Sigmoid colon (tissue), 7 donors: ENCODE results near the gene ASS1. TPM values are rescaled to one million over a fixed set of nuclear protein-coding genes. Genes with fewer than 3 reads are reported as not detected.

Source experiments
- DNase-seq: peaks from one replicate; pipeline ENCODE4 v3.0.0-alpha.2; 2019
- H3K27ac ChIP-seq, 4 donors: fragments of 200-600 bp; sonication (generic); one replicate each; pipeline ENCODE4 v1.5.1; 2016 to 2019; ENCODE audit warnings: mild to moderate bottlenecking in 1 of 4
- H3K27me3 ChIP-seq, 3 donors: fragments of 200-600 bp; sonication (generic); one replicate each; pipeline ENCODE4 v1.5.1; 2019; ENCODE audit warnings: mild to moderate bottlenecking in 1 of 3
- H3K36me3 ChIP-seq, 4 donors: fragments of 200-600 bp; sonication (generic); one replicate each; pipeline ENCODE4 v1.5.1; 2016 to 2019
- H3K4me1 ChIP-seq, 4 donors: fragments of 200-600 bp; sonication (generic); one replicate each; pipeline ENCODE4 v1.5.1; 2017 to 2019
- H3K4me3 ChIP-seq, 4 donors: fragments of 200-600 bp; sonication (generic); one replicate each; pipeline ENCODE4 v1.5.1; 2017 to 2019; ENCODE audit warnings: mild to moderate bottlenecking in 2 of 4, moderate library complexity in 1 of 4
- H3K9me3 ChIP-seq, 4 donors: fragments of 200-600 bp in 3 of 4; sonication (generic) in 3 of 4; one replicate each; pipeline versions ENCODE4 v1.5.1 to v1.6.1; 2013 to 2019
- CTCF ChIP-seq, 4 experiments: fragments of 450-650 bp in 3 of 4; fragments of 200-600 bp in 1 of 4; IDR thresholded peaks; one replicate each; pipeline ENCODE4 v1.5.1; 2016 to 2019; ENCODE audit warnings: antibody characterized with exemption in 4 of 4, mild to moderate bottlenecking in 3 of 4, moderate library complexity in 2 of 4
- EP300 ChIP-seq, 4 donors: sonication (generic); formaldehyde crosslinking; IDR thresholded peaks; one replicate each; pipeline ENCODE4 v1.6.1; 2017; ENCODE audit warnings: antibody characterized with exemption in 4 of 4
- POLR2A ChIP-seq, 2 donors: fragments of 450-650 bp; IDR thresholded peaks; one replicate each; pipeline ENCODE4 v1.6.1; 2016; ENCODE audit warnings: antibody characterized with exemption in 2 of 2, mild to moderate bottlenecking in 2 of 2, moderate library complexity in 2 of 2
- POLR2AphosphoS5 ChIP-seq, 4 donors: sonication (generic); formaldehyde crosslinking; IDR thresholded peaks; one replicate each; pipeline ENCODE4 v1.6.1; 2017; ENCODE audit warnings: antibody characterized with exemption in 4 of 4
- WGBS, 2 donors: extraction: QIAGEN DNeasy Blood & Tissue Kit; methylation state at CpG; one replicate each; pipeline ENCODE4 v1.1.7; 2013; 5-methylcytosine and 5-hydroxymethylcytosine counted together
- intact Hi-C: fragments of 100-400 bp; cut with DNase I; formaldehyde crosslinking; loops from one replicate; pipeline ENCODE4 v1.15.1; 2023
- polyA plus RNA-seq, 3 donors: library from polyadenylated mRNA; stranded (reverse); fragments of 200-250 nt; gene quantifications; one replicate each; pipeline ENCODE4 v1.2.3, GENCODE V29; 2013
- total RNA-seq, 4 donors: library from RNA; depleted of rRNA; stranded (reverse); fragments of >200 nt; gene quantifications; one replicate each; pipeline ENCODE4 v1.1.0, GENCODE V29; 2016
- donor health status: healthy with polysubstance abuse.
- donor health status: Bipolar disorder and iron deficiency.
- donor health status: healthy.

The ASS1 gene
- total and polyA plus RNA-seq, 7 donors = 65.8 to 1,420 (median 84.2) TPM

DNA sequence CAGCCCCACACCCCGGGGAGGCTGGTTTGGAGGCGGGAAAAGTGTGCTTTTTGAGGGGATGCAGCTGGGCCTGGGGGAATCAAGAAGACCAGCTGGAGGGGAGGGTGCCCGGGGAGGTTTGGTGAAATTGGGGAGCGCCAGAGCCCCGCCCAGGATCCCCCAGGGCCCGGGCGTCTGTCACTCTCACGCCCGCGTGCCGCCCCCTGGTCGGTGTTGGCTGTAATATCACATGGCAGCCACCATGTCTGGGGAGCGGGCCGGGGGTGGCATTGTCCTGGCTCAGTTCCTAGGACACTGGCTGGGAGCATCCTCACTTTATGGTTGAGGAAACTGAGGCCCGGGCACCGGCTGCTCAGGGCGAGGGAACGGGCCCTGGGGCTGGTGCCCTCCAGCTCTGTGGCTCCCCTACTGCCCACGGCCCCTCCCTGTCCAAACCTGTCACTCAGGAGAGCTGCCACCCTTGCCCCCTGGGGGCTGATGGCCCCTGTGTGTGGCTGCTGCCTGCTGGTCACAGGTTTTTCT lies 27.5 kb downstream of the ASS1 start:
- WGBS, 2 donors = 76 to 86% methylated on average over 19 of the region's 19 CpGs
- TF ChIP-seq EP300 (IDR thresholded peaks at IDR 0.05) (no peak), POLR2A (IDR thresholded peaks at IDR 0.05) (no peak), POLR2AphosphoS5 (IDR thresholded peaks at IDR 0.05) (no peak), CTCF (IDR thresholded peaks at IDR 0.05) (no peak)
- DNase-seq = no peak
- intact Hi-C loops = no loop called here
- H3K27ac ChIP-seq = no peak overlapping the region
- H3K27me3 ChIP-seq = no peaks in the 10 kb centered on the region
- H3K4me1 ChIP-seq = no peaks in the 10 kb centered on the region
- H3K36me3 ChIP-seq = peaks cover 0 to 33% (median 4%) of the 10 kb centered on the region in 4 donors
- no peaks in the 10 kb centered on the region for H3K9me3 ChIP-seq
- no peak overlapping the region for H3K4me3 ChIP-seq

- peaks cover 0 to 31% (median 4%) of the 10 kb centered on the region in 4 donors for H3K36me3 ChIP-seq
- 91 to 94% methylated on average over 6 of the region's 6 CpGs for WGBS, 2 donors
- intact Hi-C loops = no loop called here
- H3K4me3 ChIP-seq = no peak overlapping the region
- no peak for TF ChIP-seq EP300 (IDR thresholded peaks at IDR 0.05)
- no peaks in the 10 kb centered on the region for H3K27me3 ChIP-seq
- no peak overlapping the region for H3K27ac ChIP-seq
- no peak for DNase-seq
- H3K4me1 ChIP-seq = no peaks in the 10 kb centered on the region
- H3K9me3 ChIP-seq = no peaks in the 10 kb centered on the region
Measured at GRCh38 chr9:130473009-130473408, 28.2 kb downstream of the ASS1 start.

GRCh38 chr9:130473566-130473965 lies 28.8 kb downstream of the ASS1 start:
- Histone ChIP-seq H3K4me3 (no peak overlapping the region), H3K4me1 (no peaks in the 10 kb centered on the region), H3K36me3 (peaks cover 0 to 31% (median 4%) of the 10 kb centered on the region in 4 donors), H3K27me3 (no peaks in the 10 kb centered on the region), H3K27ac (no peak overlapping the region), H3K9me3 (no peaks in the 10 kb centered on the region)
- intact Hi-C loops = no loop called here
- TF ChIP-seq POLR2AphosphoS5 (IDR thresholded peaks at IDR 0.05) (no peak), POLR2A (IDR thresholded peaks at IDR 0.05) (no peak), EP300 (IDR thresholded peaks at IDR 0.05) (no peak), CTCF (IDR thresholded peaks at IDR 0.05) (no peak)
- 62 to 80% methylated on average over 13 of the region's 13 CpGs for WGBS, 2 donors
- DNase-seq = no peak

DNA sequence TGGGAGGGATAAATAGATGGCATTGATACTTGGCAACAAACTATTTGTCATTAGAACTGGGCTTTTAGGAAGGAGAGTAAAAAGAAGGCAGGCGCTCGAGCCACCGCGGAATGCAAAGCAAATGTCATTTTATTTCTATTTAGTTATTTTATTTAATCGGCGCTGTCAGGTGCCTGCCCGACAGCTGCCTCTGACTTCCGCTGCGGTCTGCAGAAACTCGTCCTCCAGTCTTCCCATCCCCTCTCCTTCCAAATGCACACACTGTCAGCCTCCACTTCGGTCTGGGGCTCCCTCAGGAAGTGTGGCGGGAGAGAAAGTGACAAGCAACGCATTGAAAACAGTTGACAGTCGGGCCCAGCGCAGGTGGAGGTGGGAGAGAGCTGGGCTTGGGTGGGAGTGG lies 29.3 kb downstream of the ASS1 start:
- H3K4me1 ChIP-seq = no peaks in the 10 kb centered on the region
- H3K27ac ChIP-seq = no peak overlapping the region
- DNase-seq = no peak
- no peaks in the 10 kb centered on the region for H3K27me3 ChIP-seq
- H3K4me3 ChIP-seq = no peak overlapping the region
- no peaks in the 10 kb centered on the region for H3K9me3 ChIP-seq
- WGBS, 2 donors = 49 to 80% methylated on average over 15 of the region's 15 CpGs
- intact Hi-C loops = no loop called here
- peaks cover 0 to 31% (median 3%) of the 10 kb centered on the region in 4 donors for H3K36me3 ChIP-seq
- TF ChIP-seq POLR2AphosphoS5 (IDR thresholded peaks at IDR 0.05) (no peak), CTCF (IDR thresholded peaks at IDR 0.05) (no peak), EP300 (IDR thresholded peaks at IDR 0.05) (no peak), POLR2A (IDR thresholded peaks at IDR 0.05) (no peak)

DNA sequence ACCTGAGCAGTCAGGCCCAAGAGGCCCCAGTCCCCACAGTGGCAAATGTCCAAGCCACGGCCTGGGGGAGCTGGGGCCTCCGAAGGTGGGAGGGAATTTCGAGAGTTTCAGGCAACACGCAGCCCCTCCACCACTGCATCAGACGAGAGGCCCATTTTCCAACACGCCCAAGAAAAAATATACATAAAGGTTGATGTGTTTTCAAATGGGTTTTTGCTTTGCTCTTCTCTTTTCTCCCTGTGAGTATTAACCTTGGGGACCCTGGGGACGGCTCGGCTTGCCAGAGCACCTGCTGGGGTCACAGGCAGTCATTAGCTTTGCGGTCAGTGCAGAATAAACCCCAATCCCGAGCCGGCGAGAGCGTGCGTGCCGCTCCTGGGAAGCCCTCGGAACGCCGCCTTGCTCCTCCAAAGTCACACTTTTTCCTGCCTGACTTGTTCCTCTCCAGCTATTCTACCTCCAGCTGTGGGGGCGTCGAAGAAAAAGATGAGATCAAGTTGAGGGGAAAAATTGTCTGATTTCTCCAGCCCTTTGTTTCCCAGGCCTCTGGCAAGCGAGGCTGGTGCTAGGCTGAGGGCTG lies 31.5 kb downstream of the ASS1 start:
- intact Hi-C loops = no loop called here
- no peaks in the 10 kb centered on the region for H3K27me3 ChIP-seq
- H3K36me3 ChIP-seq = peaks cover 0 to 29% (median 6%) of the 10 kb centered on the region in 4 donors
- no peak overlapping the region for H3K4me3 ChIP-seq
- WGBS, 2 donors = 82 to 89% methylated on average over 21 of the region's 21 CpGs
- H3K9me3 ChIP-seq = no peaks in the 10 kb centered on the region
- TF ChIP-seq EP300 (IDR thresholded peaks at IDR 0.05) = no peak
- no peak for TF ChIP-seq CTCF (IDR thresholded peaks at IDR 0.05)
- no peak for DNase-seq
- no peaks in the 10 kb centered on the region for H3K4me1 ChIP-seq
- H3K27ac ChIP-seq = no peak overlapping the region
